Gastrocnemius medialis (tissue), 4 donors: ENCODE data around the gene KCTD19.

ENCODE experiments used
- POLR2A ChIP-seq, 2 donors: fragments of 450-650 bp; IDR thresholded peaks; one replicate each; pipeline ENCODE4 v1.6.1; 2017; ENCODE audit warnings: antibody characterized with exemption in 2 of 2, mild to moderate bottlenecking in 2 of 2, moderate library complexity in 2 of 2
- TF ChIP-seq, protein P1 (sequence below), 5 experiments: fragments of 450-650 bp in 3 of 5; fragments of 200-600 bp in 2 of 5; sonication (generic) in 2 of 5; IDR thresholded peaks in 4 of 5; conservative IDR thresholded peaks in 1 of 5; 1 replicate in 4 of 5; 2 replicates in 1 of 5; pipeline ENCODE4 v1.5.1; 2016 to 2019; ENCODE audit warnings: antibody characterized with exemption in 5 of 5, mild to moderate bottlenecking in 3 of 5, moderate library complexity in 3 of 5

DNA sequence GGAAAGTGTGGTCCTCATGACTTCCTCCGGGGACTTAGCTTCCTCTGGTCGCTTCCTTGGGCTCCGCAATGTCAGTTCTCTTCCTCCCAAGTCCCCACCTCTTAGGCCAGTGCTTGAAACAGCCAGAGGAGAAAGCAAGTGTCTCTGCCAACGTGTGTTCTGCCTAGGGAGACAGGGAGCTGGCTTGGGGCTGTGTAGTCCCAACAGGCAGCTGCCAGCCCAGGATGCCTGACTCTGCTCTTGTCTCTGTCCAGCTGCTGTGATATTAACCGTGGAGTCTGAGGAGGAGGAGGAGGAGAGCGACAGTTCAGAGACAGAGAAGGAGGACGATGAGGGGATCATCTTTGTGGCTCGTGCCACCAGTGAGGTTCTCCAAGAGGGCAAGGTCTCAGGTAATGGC is 60.7 kb downstream of the KCTD19 start:
- TF ChIP-seq, protein P1, sequence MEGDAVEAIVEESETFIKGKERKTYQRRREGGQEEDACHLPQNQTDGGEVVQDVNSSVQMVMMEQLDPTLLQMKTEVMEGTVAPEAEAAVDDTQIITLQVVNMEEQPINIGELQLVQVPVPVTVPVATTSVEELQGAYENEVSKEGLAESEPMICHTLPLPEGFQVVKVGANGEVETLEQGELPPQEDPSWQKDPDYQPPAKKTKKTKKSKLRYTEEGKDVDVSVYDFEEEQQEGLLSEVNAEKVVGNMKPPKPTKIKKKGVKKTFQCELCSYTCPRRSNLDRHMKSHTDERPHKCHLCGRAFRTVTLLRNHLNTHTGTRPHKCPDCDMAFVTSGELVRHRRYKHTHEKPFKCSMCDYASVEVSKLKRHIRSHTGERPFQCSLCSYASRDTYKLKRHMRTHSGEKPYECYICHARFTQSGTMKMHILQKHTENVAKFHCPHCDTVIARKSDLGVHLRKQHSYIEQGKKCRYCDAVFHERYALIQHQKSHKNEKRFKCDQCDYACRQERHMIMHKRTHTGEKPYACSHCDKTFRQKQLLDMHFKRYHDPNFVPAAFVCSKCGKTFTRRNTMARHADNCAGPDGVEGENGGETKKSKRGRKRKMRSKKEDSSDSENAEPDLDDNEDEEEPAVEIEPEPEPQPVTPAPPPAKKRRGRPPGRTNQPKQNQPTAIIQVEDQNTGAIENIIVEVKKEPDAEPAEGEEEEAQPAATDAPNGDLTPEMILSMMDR (IDR thresholded peaks at IDR 0.05 in 4 of 5, conservative IDR thresholded peaks at IDR 0.05 in 1 of 5) = no peak
- TF ChIP-seq POLR2A (IDR thresholded peaks at IDR 0.05) = no peak
